ENCODE results near the gene FLNC.

The FLNC gene

DNA sequence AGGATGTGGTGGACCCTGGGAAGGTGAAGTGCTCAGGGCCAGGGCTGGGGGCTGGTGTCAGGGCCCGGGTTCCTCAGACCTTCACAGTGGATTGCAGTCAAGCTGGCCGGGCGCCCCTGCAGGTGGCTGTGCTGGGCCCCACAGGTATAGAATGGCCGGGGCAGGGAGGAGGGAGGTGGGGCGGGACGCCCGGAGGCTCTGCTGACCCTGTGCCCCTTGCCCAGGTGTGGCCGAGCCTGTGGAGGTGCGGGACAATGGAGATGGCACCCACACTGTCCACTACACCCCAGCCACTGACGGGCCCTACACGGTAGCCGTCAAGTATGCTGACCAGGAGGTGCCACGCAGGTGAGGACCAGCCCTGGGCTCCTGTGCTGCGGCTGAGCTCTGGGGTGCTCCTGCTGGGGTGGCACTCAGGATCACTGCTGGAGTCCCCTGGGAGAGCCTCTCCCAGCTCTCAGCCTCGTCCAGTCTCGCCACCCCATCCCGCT lies 17.6 kb downstream of the FLNC start:
- no peaks in the 10 kb centered on the region for H3K27me3 ChIP-seq
- no peak overlapping the region for H3K4me3 ChIP-seq
- DNase-seq: no peak
- TF ChIP-seq, protein P1, sequence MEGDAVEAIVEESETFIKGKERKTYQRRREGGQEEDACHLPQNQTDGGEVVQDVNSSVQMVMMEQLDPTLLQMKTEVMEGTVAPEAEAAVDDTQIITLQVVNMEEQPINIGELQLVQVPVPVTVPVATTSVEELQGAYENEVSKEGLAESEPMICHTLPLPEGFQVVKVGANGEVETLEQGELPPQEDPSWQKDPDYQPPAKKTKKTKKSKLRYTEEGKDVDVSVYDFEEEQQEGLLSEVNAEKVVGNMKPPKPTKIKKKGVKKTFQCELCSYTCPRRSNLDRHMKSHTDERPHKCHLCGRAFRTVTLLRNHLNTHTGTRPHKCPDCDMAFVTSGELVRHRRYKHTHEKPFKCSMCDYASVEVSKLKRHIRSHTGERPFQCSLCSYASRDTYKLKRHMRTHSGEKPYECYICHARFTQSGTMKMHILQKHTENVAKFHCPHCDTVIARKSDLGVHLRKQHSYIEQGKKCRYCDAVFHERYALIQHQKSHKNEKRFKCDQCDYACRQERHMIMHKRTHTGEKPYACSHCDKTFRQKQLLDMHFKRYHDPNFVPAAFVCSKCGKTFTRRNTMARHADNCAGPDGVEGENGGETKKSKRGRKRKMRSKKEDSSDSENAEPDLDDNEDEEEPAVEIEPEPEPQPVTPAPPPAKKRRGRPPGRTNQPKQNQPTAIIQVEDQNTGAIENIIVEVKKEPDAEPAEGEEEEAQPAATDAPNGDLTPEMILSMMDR (IDR thresholded peaks at IDR 0.05): no peak
- no peak overlapping the region for H3K27ac ChIP-seq
- no peaks in the 10 kb centered on the region for H3K4me1 ChIP-seq
- H3K9me3 ChIP-seq: no peaks in the 10 kb centered on the region
- H3K36me3 ChIP-seq: peaks cover 56 to 100% (median 96%) of the 10 kb centered on the region in 3 donors
- intact Hi-C loops (cut with DNase I; ENCODE audit: low total_unique reads): no loop called here

DNA sequence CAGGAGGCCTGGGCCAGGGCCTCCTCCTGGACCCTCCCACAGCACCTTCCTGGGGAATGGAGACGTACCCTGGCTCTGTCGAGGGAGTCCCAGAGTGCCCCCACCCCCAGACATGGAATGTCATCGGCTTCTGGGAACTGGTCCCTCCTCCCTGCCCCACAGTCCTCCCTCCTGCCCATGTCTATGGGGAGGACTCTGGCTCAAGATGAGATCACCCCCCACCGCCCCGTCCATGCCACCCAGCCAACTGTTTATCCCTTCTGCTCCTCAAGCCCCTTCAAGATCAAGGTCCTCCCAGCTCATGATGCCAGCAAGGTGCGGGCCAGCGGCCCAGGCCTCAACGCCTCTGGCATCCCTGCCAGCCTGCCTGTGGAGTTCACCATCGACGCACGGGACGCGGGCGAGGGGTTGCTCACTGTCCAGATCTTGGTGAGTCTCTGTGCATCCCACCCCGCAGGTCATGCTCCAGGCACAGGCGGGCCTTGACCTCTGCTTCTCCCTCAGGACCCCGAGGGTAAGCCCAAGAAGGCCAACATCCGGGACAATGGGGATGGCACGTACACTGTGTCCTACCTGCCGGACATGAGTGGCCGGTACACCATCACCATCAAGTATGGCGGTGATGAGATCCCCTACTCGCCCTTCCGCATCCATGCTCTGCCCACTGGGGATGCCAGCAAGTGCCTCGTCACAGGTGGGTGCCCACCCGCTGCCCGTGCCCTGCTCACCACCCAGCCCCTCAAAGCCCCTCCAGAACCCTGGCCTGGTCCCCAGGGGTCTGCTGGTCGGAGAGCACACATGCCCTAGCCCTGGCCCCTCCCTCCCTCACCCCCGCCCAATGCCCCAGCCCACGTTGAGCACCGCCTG lies 18.3 kb downstream of the FLNC start:
- peaks cover 58 to 100% (median 96%) of the 10 kb centered on the region in 3 donors for H3K36me3 ChIP-seq
- intact Hi-C loops (cut with DNase I; ENCODE audit: low total_unique reads): no loop called here
- no peak for DNase-seq
- no peaks in the 10 kb centered on the region for H3K27me3 ChIP-seq
- H3K4me3 ChIP-seq: no peak overlapping the region
- no peaks in the 10 kb centered on the region for H3K9me3 ChIP-seq
- no peaks in the 10 kb centered on the region for H3K4me1 ChIP-seq
- H3K27ac ChIP-seq: no peak overlapping the region
- TF ChIP-seq, protein P1 (IDR thresholded peaks at IDR 0.05): no peak

DNA sequence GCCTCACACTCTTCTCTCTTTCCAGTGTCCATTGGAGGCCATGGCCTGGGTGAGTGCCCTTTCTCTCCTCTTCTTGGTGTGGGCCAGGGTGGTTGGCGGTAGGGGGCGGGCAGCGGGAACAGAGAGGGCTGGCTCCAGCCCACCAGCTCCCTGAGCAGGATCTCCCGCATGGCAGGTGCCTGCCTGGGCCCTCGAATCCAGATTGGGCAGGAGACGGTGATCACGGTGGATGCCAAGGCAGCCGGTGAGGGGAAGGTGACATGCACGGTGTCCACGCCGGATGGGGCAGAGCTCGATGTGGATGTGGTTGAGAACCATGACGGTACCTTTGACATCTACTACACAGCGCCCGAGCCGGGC lies 18.9 kb downstream of the FLNC start:
- intact Hi-C loops (cut with DNase I; ENCODE audit: low total_unique reads): no loop called here

DNA sequence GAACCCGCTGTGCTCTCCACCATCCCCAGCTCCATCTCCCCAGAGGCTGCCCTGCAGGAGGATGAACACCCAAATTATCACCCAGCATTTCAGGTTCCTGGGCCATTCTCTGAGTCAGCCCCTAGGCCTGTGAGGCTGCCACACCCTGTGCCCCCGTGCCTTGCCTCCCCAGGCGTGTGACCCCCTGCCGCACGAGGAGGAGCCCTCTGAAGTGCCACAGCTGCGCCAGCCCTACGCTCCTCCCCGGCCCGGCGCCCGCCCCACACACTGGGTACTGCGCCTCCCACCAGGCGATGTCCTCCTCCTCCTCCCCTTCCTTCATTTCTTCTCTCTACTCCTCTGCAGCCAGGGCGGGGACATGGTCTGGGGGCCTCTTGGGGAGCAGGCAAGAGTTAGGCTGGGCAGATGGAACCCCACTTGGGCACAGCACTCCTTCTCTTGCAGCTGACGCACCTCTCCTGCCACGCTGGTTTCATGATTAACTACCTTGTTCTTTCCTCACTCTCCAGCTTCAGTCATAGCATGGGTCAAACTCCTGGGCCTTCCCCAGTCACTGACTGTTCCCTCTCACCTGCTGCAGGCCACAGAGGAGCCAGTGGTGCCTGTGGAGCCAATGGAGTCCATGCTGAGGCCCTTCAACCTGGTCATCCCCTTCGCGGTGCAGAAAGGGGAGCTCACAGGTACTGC lies 19.7 kb downstream of the FLNC start:
- no peaks in the 10 kb centered on the region for H3K4me1 ChIP-seq
- H3K4me3 ChIP-seq: no peak overlapping the region
- no peaks in the 10 kb centered on the region for H3K27me3 ChIP-seq
- intact Hi-C loops (cut with DNase I; ENCODE audit: low total_unique reads): no loop called here
- peaks cover 64 to 100% (median 97%) of the 10 kb centered on the region in 3 donors for H3K36me3 ChIP-seq
- no peak for DNase-seq
- no peaks in the 10 kb centered on the region for H3K9me3 ChIP-seq
- H3K27ac ChIP-seq: no peak overlapping the region
- TF ChIP-seq, protein P1 (IDR thresholded peaks at IDR 0.05): no peak

More for the DNA sequence above, 18.9 kb downstream of the FLNC start:
- Histone ChIP-seq H3K4me1 (no peaks in the 10 kb centered on the region), H3K4me3 (no peak overlapping the region), H3K9me3 (no peaks in the 10 kb centered on the region), H3K27ac (no peak overlapping the region), H3K36me3 (peaks cover 64 to 100% (median 96%) of the 10 kb centered on the region in 3 donors), H3K27me3 (no peaks in the 10 kb centered on the region)
- no peak for DNase-seq
- TF ChIP-seq, protein P1 (IDR thresholded peaks at IDR 0.05): no peak

DNA sequence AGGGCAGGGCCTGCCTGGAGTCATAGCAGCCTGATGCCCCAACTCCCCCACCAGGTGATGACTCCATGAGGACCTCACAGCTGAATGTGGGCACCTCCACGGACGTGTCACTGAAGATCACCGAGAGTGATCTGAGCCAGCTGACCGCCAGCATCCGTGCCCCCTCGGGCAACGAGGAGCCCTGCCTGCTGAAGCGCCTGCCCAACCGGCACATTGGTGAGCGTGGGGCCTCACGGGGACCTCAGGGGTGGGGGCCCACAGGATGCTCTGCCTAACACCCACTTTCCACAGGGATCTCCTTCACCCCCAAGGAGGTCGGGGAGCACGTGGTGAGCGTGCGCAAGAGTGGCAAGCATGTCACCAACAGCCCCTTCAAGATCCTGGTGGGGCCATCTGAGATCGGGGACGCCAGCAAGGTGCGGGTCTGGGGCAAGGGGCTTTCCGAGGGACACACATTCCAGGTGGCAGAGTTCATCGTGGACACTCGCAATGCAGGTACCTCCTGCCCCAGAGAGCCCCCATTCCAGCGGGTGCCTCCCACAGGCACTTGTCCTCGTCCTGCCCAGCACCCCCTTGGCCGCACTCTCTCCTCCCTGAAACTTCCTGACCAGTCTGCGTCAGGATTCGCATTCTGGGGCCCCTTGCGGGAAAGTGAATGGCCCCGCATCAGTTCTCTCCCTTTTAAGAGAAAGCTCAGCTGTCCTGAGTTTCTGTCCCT lies 22.5 kb downstream of the FLNC start:
- peaks cover 0 to 1% (median under 1%) of the 10 kb centered on the region in 4 donors for H3K4me1 ChIP-seq
- H3K27ac ChIP-seq: no peak overlapping the region
- TF ChIP-seq, protein P1 (IDR thresholded peaks at IDR 0.05): no peak
- no peaks in the 10 kb centered on the region for H3K9me3 ChIP-seq
- peaks cover 68 to 93% (median 92%) of the 10 kb centered on the region in 3 donors for H3K36me3 ChIP-seq
- intact Hi-C loops (cut with DNase I; ENCODE audit: low total_unique reads): no loop called here
- no peaks in the 10 kb centered on the region for H3K27me3 ChIP-seq
- DNase-seq: no peak
- H3K4me3 ChIP-seq: no peak overlapping the region
